Fibroblast of lung (primary cell): ENCODE results near the gene ZNF583. TPM values are rescaled to one million over a fixed set of nuclear protein-coding genes. Genes with fewer than 3 reads are reported as not detected.

Source experiments
- DNase-seq, 2 donors: peaks; one replicate each; pipeline versions ENCODE4 v3.0.0 to v3.0.0-alpha.2; 2010; ENCODE audit warnings: low read depth in 2 of 2
- H2AFZ ChIP-seq: 2 replicates; pipeline ENCODE4 v1.5.1; 2012; ENCODE audit warnings: low read length, control low read depth, inconsistent platforms
- H3K27ac ChIP-seq: 2 replicates; pipeline ENCODE4 v1.5.1; 2011; ENCODE audit warnings: low read length, control low read depth; ENCODE audit not compliant: insufficient read depth
- H3K27me3 ChIP-seq: 2 replicates; pipeline ENCODE4 v1.5.1; 2011; ENCODE audit warnings: mild to moderate bottlenecking, low read length; ENCODE audit not compliant: control insufficient read depth, insufficient read depth
- H3K36me3 ChIP-seq: 2 replicates; pipeline ENCODE4 v1.5.1; 2011; ENCODE audit warnings: low read length; ENCODE audit not compliant: control insufficient read depth, insufficient read depth
- H3K4me1 ChIP-seq: 2 replicates; pipeline ENCODE4 v1.5.1; 2011; ENCODE audit warnings: low read length; ENCODE audit not compliant: control insufficient read depth, insufficient read depth; ENCODE audit errors: extremely low read depth
- H3K4me2 ChIP-seq: 2 replicates; pipeline ENCODE4 v1.5.1; 2011; ENCODE audit warnings: low read length, control low read depth; ENCODE audit not compliant: insufficient read depth; ENCODE audit errors: extremely low read depth
- H3K4me3 ChIP-seq, 4 experiments: fragments of 200-600 bp in 1 of 4; sonication (generic) in 1 of 4; replicated peaks in 1 of 4; 2 replicates each; pipeline ENCODE4 v1.5.1; 2011 to 2016; ENCODE audit warnings: low read length in 4 of 4, low read depth in 3 of 4, mild to moderate bottlenecking in 3 of 4, control low read depth in 2 of 4, inconsistent platforms in 1 of 4, mixed read lengths in 1 of 4; ENCODE audit not compliant: insufficient read depth in 1 of 4; ENCODE audit errors: control extremely low read depth in 1 of 4
- H3K79me2 ChIP-seq: 2 replicates; pipeline ENCODE4 v1.5.1; 2012; ENCODE audit warnings: mild to moderate bottlenecking, low read length, inconsistent platforms; ENCODE audit not compliant: control insufficient read depth, insufficient read depth
- H3K9ac ChIP-seq: 2 replicates; pipeline ENCODE4 v1.5.1; 2011; ENCODE audit warnings: mild to moderate bottlenecking, low read length, control low read depth; ENCODE audit not compliant: insufficient read depth
- H3K9me3 ChIP-seq: 2 replicates; pipeline ENCODE4 v1.5.1; 2012; ENCODE audit warnings: low read depth, low read length; ENCODE audit not compliant: control insufficient read depth, insufficient read depth
- H4K20me1 ChIP-seq: 2 replicates; pipeline ENCODE4 v1.5.1; 2011; ENCODE audit warnings: low read length; ENCODE audit not compliant: control insufficient read depth, insufficient read depth; ENCODE audit errors: extremely low read depth
- CTCF ChIP-seq, 2 donors: IDR thresholded peaks in 1 of 2; conservative IDR thresholded peaks in 1 of 2; 1 replicate in 1 of 2; 2 replicates in 1 of 2; pipeline ENCODE4 v1.5.1; 2011 to 2012; ENCODE audit warnings: low read length in 2 of 2, control low read depth in 1 of 2, inconsistent platforms in 1 of 2, low read depth in 1 of 2, mild to moderate bottlenecking in 1 of 2
- EZH2 ChIP-seq: IDR thresholded peaks from 2 replicates; pipeline ENCODE4 v1.5.1; 2012; ENCODE audit warnings: low read length, control low read depth, mild to moderate bottlenecking; ENCODE audit errors: missing control alignments
- polyA plus RNA-seq, 2 donors: library from polyadenylated mRNA; depleted of rRNA in 1 of 2; stranded (reverse) in 1 of 2; unstranded in 1 of 2; fragments of >200 nt; gene quantifications; 2 replicates each; pipeline ENCODE4 v1.2.1, GENCODE V29; 2011 to 2012; ENCODE audit warnings: missing spikeins in 1 of 2
- total RNA-seq: library from RNA; depleted of rRNA; stranded (reverse); fragments of >200 nt; gene quantifications from 2 replicates; pipeline ENCODE4 v1.2.1, GENCODE V29; 2014

The ZNF583 gene
- total and polyA plus RNA-seq, 2 donors (not counting 1 experiment from before 2014, with no cell fraction given), result 5.0 to 5.4 TPM

- no peaks in the 10 kb centered on the region for H3K9me3 ChIP-seq
- H3K9ac ChIP-seq, result no peak overlapping the region
- H4K20me1 ChIP-seq, result no peaks in the 10 kb centered on the region
- DNase-seq, result no peak
- no peak overlapping the region for H3K4me2 ChIP-seq
- no peaks in the 10 kb centered on the region for H3K79me2 ChIP-seq
- no peaks in the 10 kb centered on the region for H3K4me1 ChIP-seq
- H3K36me3 ChIP-seq, result no peaks in the 10 kb centered on the region
- H3K27ac ChIP-seq, result no peak overlapping the region
- TF ChIP-seq CTCF (conservative IDR thresholded peaks at IDR 0.05 in 1 of 2, IDR thresholded peaks at IDR 0.05 in 1 of 2; ENCODE audit: low read depth in 1 of 2, low read length in 2 of 2) (no peak), EZH2 (no peak)
- H3K27me3 ChIP-seq, result no peaks in the 10 kb centered on the region
- no peak overlapping the region for H3K4me3 ChIP-seq
- H2AFZ ChIP-seq, result no peak overlapping the region
Observed at GRCh38 chr19:56474308-56474707, 70.2 kb downstream of the ZNF583 start.

- Histone ChIP-seq H3K9ac (no peak overlapping the region), H4K20me1 (no peaks in the 10 kb centered on the region), H3K36me3 (no peaks in the 10 kb centered on the region), H3K4me2 (no peak overlapping the region), H3K79me2 (no peaks in the 10 kb centered on the region), H3K9me3 (no peaks in the 10 kb centered on the region), H3K4me3 (peak overlapping the region in 2 of 4 experiments; percentile 89 to 96), H3K4me1 (no peaks in the 10 kb centered on the region), H2AFZ (no peak overlapping the region), H3K27ac (no peak overlapping the region), H3K27me3 (no peaks in the 10 kb centered on the region)
- no peak for DNase-seq
- TF ChIP-seq CTCF (conservative IDR thresholded peaks at IDR 0.05 in 1 of 2, IDR thresholded peaks at IDR 0.05 in 1 of 2; ENCODE audit: low read depth in 1 of 2, low read length in 2 of 2) (no peak), EZH2 (no peak)
Observed at GRCh38 chr19:56476093-56476492, 72.0 kb downstream of the ZNF583 start.

Other genes with a start within 250 kb of the ZNF583 start
- gene GALP, start 228.3 kb upstream of the ZNF583 start, total RNA-seq, result not detected in 2 replicates
- gene GALP, start 228.3 kb upstream of the ZNF583 start, polyA plus RNA-seq, result not detected in 2 replicates
- not detected in 2 replicates for gene ZSCAN5B, start 206.5 kb upstream of the ZNF583 start, total RNA-seq
- gene ZSCAN5B, start 206.5 kb upstream of the ZNF583 start, polyA plus RNA-seq, result not detected in 2 replicates
- not detected in 2 replicates for gene ZSCAN5C, start 202.1 kb upstream of the ZNF583 start, total RNA-seq
- gene ZSCAN5C, start 202.1 kb upstream of the ZNF583 start, polyA plus RNA-seq, result not detected in 2 replicates
- gene EDDM13, start 131.6 kb upstream of the ZNF583 start, total RNA-seq, result not detected in 2 replicates
- not detected in 2 replicates for gene EDDM13, start 131.6 kb upstream of the ZNF583 start, polyA plus RNA-seq
- gene ZSCAN5A, start 89.5 kb upstream of the ZNF583 start, total RNA-seq, result 5.9 and 6.3 TPM in 2 replicates
- gene ZSCAN5A, start 89.5 kb upstream of the ZNF583 start, polyA plus RNA-seq, result 5.3 and 5.5 TPM in 2 replicates
- 4.1 and 4.8 TPM in 2 replicates for gene ZNF582, start 10.8 kb upstream of the ZNF583 start, total RNA-seq
- gene ZNF582, start 10.8 kb upstream of the ZNF583 start, polyA plus RNA-seq, result 2.9 and 3.0 TPM in 2 replicates
- gene ZNF667, start 73.0 kb downstream of the ZNF583 start, total RNA-seq, result 6.4 and 6.6 TPM in 2 replicates
- 1.3 and 2.0 TPM in 2 replicates for gene ZNF667, start 73.0 kb downstream of the ZNF583 start, polyA plus RNA-seq
- 4.4 and 9.2 TPM in 2 replicates for gene ZNF471, start 103.5 kb downstream of the ZNF583 start, total RNA-seq
- gene ZNF471, start 103.5 kb downstream of the ZNF583 start, polyA plus RNA-seq, result 1.7 and 2.4 TPM in 2 replicates
- gene ZFP28, start 134.6 kb downstream of the ZNF583 start, total RNA-seq, result 8.0 and 14.9 TPM in 2 replicates
- 6.1 and 7.5 TPM in 2 replicates for gene ZFP28, start 134.6 kb downstream of the ZNF583 start, polyA plus RNA-seq
- gene ZNF470, start 163.1 kb downstream of the ZNF583 start, total RNA-seq, result 6.9 and 7.3 TPM in 2 replicates
- 2.0 and 3.0 TPM in 2 replicates for gene ZNF470, start 163.1 kb downstream of the ZNF583 start, polyA plus RNA-seq
- gene ZNF71, start 191.0 kb downstream of the ZNF583 start, total RNA-seq, result 7.7 and 9.2 TPM in 2 replicates
- 4.3 and 4.5 TPM in 2 replicates for gene ZNF71, start 191.0 kb downstream of the ZNF583 start, polyA plus RNA-seq
- under 0.01 and 0.33 TPM in 2 replicates for gene SMIM17, start 238.8 kb downstream of the ZNF583 start, total RNA-seq
- gene SMIM17, start 238.8 kb downstream of the ZNF583 start, polyA plus RNA-seq, result 0.09 and 0.43 TPM in 2 replicates